Panc1 (cell line): Measurements from ENCODE around the gene NAA80.

Experiments used
- CTCF ChIP-seq: fragments of 450-650 bp; IDR thresholded peaks from 2 replicates; pipeline ENCODE4 v1.5.1; 2017; ENCODE audit warnings: mild to moderate bottlenecking
- POLR2AphosphoS5 ChIP-seq: IDR thresholded peaks from 2 replicates; pipeline ENCODE4 v1.6.1; 2012; ENCODE audit warnings: mild to moderate bottlenecking, low read depth, low read length, moderate library complexity
- REST ChIP-seq, 2 experiments: IDR thresholded peaks; 2 replicates each; pipeline ENCODE4 v1.6.1; 2011 to 2012; ENCODE audit warnings: low read depth in 2 of 2, control low read depth in 1 of 2, low read length in 1 of 2, mild to moderate bottlenecking in 1 of 2, moderate library complexity in 1 of 2; ENCODE audit not compliant: insufficient read depth in 1 of 2
- TCF7L2 ChIP-seq: IDR thresholded peaks from 2 replicates; pipeline ENCODE4 v1.6.1; 2011; ENCODE audit warnings: mild to moderate bottlenecking, low read depth, low read length, inconsistent platforms

- TF ChIP-seq CTCF (no peak), POLR2AphosphoS5 (no peak), TCF7L2 (no peak), REST (IDR thresholded peaks at IDR 0.05; ENCODE audit: insufficient read depth in 1 of 2, low read depth in 2 of 2, low read length in 1 of 2) (no peak)
Measured at GRCh38 chr3:50299638-50299928, 378 bp upstream of the NAA80 start.
